ENCODE results near the gene CT55. TPM values are rescaled to one million over a fixed set of nuclear protein-coding genes. Genes with fewer than 3 reads are reported as not detected.
"Not testable (repeated sequence)": the region's sequence is repeated elsewhere in the genome, so short reads cannot be mapped to it uniquely, and the experiment has no call there.

CT55 gene
- total and polyA plus RNA-seq, 2 of the 4 experiments (the other 2 are of a cell fraction) = not detected

DNA sequence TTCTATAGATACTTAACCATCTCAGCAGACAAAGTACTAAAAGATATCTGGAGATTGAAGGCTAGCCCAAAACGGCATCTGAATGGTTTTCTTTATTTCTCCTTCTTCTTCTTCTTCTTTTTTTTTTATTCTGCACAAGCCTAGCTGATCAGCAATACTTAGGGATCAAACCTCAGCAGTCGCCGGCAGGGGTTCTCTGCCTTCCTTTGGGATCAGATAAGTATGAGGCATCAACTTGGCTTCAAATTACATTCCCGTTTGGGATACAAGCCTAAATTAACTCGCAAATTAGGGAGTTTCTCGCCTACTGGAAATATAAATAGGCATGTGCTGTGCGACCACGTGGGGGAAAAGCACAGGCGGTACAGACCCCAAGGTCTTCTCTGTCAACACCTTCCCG lies 730 bp downstream of the CT55 start:
- Histone ChIP-seq H2BK20ac (ENCODE audit: low read depth, low read length) (no peak overlapping the region), H3K79me1 (ENCODE audit: low read depth in 1 of 2, low read length in 2 of 2) (no peaks in the 10 kb centered on the region), H4K5ac (ENCODE audit: low read depth, low read length) (no peak overlapping the region), H2BK120ac (ENCODE audit: low read depth, low read length) (no peak overlapping the region), H2BK5ac (ENCODE audit: low read depth, low read length, poor library complexity, severe bottlenecking) (no peak overlapping the region), H4K91ac (ENCODE audit: insufficient read depth, low read depth, low read length) (no peak overlapping the region), H3K23ac (ENCODE audit: low read depth, low read length) (no peak overlapping the region), H2BK15ac (ENCODE audit: low read depth, low read length) (no peak overlapping the region), H4K8ac (ENCODE audit: low read depth in 2 of 2, low read length in 2 of 2) (no peak overlapping the region), H2AK5ac (ENCODE audit: low read depth, low read length) (no peak overlapping the region), H3K18ac (ENCODE audit: low read depth, low read length) (no peak overlapping the region), H3K4me3 (ENCODE audit: insufficient read depth, low read depth, low read length) (no peak overlapping the region), H3K27ac (ENCODE audit: insufficient read depth, low read length) (no peak overlapping the region), H3K4me2 (ENCODE audit: low read depth, low read length) (no peak overlapping the region), H3K27me3 (ENCODE audit: control insufficient read depth, insufficient read depth, low read length) (no peaks in the 10 kb centered on the region; the same call in 1 of the 2 replicates), H2AFZ (replicated peaks; ENCODE audit: low read length, poor library complexity) (no peak overlapping the region), H3K9ac (ENCODE audit: low read depth, low read length) (no peak overlapping the region), H3K4me1 (ENCODE audit: control insufficient read depth, insufficient read depth, low read length) (no peaks in the 10 kb centered on the region), H3K36me3 (ENCODE audit: control insufficient read depth, insufficient read depth, low read length) (no peaks in the 10 kb centered on the region), H3K9me1 (ENCODE audit: insufficient read depth, low read length) (no peaks in the 10 kb centered on the region), H3K14ac (replicated peaks; ENCODE audit: low read depth, low read length) (no peak overlapping the region), H4K20me1 (ENCODE audit: insufficient read depth, low read length) (no peaks in the 10 kb centered on the region), H3K4ac (ENCODE audit: low read depth, low read length) (no peak overlapping the region), H2AK9ac (replicated peaks; ENCODE audit: low read depth, low read length, poor library complexity) (no peak overlapping the region), H3K56ac (ENCODE audit: extremely low read depth, insufficient read depth, low read length) (no peak overlapping the region), H3K9me3 (ENCODE audit: control insufficient read depth, insufficient read depth, low read length) (no peaks in the 10 kb centered on the region)
- BruUV-seq (replicated peaks) = no TSS peak
- dilution Hi-C loops (cut with HindIII; ENCODE audit: low sequenced_read_pairs, unreplicated experiment) = no loop called here
- intact Hi-C loops (cut with micrococcal nuclease) = no loop called here
- DNase-seq (no peak), ATAC-seq (ENCODE audit: low read depth) (no peak)
- CTCF ChIA-PET = no interaction called here
- POLR2A ChIA-PET (ENCODE audit: unreplicated experiment) = no interaction called here
- no peak for TF ChIP-seq RCOR1 (IDR thresholded peaks at IDR 0.05; ENCODE audit: insufficient replicate concordance, low read length)
- WGBS, 2 experiments (ENCODE audit: extremely low coverage in 2 of 2, insufficient read length in 1 of 2) = no CpG with 5 or more reads among the region's 10 CpGs
- in situ Hi-C loops (cut with MboI; ENCODE audit: low sequenced_read_pairs) = no loop called here

DNA sequence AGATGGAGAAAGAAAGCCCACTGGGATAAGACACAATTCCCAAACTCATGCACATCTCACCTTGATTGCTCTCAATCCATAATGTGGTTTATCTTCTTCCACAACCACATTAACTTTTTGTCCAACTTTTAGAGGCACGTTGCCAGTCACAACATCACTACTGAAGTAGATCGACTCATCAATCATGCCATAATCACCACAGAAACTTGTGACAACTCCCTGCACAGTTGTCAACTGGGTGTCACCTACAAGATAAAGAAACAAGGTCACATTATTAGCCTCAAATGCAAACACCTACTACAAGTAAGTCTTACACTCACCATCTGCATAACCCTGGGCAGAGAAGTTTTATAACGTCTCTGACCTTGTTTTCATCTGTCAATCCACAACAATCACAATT lies 1.7 kb downstream of the CT55 start:
- H3K9ac ChIP-seq (ENCODE audit: low read depth, low read length); H3K4me3 ChIP-seq (ENCODE audit: insufficient read depth, low read depth, low read length); BruUV-seq (replicated peaks); H3K14ac ChIP-seq (replicated peaks; ENCODE audit: low read depth, low read length); in situ Hi-C loops (cut with MboI; ENCODE audit: low sequenced_read_pairs); CTCF ChIA-PET; DNase-seq; H2AK5ac ChIP-seq (ENCODE audit: low read depth, low read length); H3K27ac ChIP-seq (ENCODE audit: insufficient read depth, low read length); H4K5ac ChIP-seq (ENCODE audit: low read depth, low read length); H3K56ac ChIP-seq (ENCODE audit: extremely low read depth, insufficient read depth, low read length); intact Hi-C loops (cut with micrococcal nuclease); ATAC-seq (ENCODE audit: low read depth); POLR2A ChIA-PET (ENCODE audit: unreplicated experiment); H3K36me3 ChIP-seq (ENCODE audit: control insufficient read depth, insufficient read depth, low read length); H3K4me2 ChIP-seq (ENCODE audit: low read depth, low read length); H3K27me3 ChIP-seq (ENCODE audit: control insufficient read depth, insufficient read depth, low read length); H3K4ac ChIP-seq (ENCODE audit: low read depth, low read length); H3K23ac ChIP-seq (ENCODE audit: low read depth, low read length); H2BK15ac ChIP-seq (ENCODE audit: low read depth, low read length); H3K9me3 ChIP-seq (ENCODE audit: control insufficient read depth, insufficient read depth, low read length); H3K18ac ChIP-seq (ENCODE audit: low read depth, low read length); H3K4me1 ChIP-seq (ENCODE audit: control insufficient read depth, insufficient read depth, low read length); H2BK120ac ChIP-seq (ENCODE audit: low read depth, low read length); dilution Hi-C loops (cut with HindIII; ENCODE audit: low sequenced_read_pairs, unreplicated experiment); H2BK5ac ChIP-seq (ENCODE audit: low read depth, low read length, poor library complexity, severe bottlenecking); H2AFZ ChIP-seq (replicated peaks; ENCODE audit: low read length, poor library complexity); H2AK9ac ChIP-seq (replicated peaks; ENCODE audit: low read depth, low read length, poor library complexity); H4K20me1 ChIP-seq (ENCODE audit: insufficient read depth, low read length); H3K9me1 ChIP-seq (ENCODE audit: insufficient read depth, low read length); H4K91ac ChIP-seq (ENCODE audit: insufficient read depth, low read depth, low read length); H2BK20ac ChIP-seq (ENCODE audit: low read depth, low read length); H4K8ac ChIP-seq (ENCODE audit: low read depth in 2 of 2, low read length in 2 of 2); H3K79me1 ChIP-seq (ENCODE audit: low read depth in 1 of 2, low read length in 2 of 2): not testable (repeated sequence)
- WGBS, 2 experiments (ENCODE audit: extremely low coverage in 2 of 2, insufficient read length in 1 of 2) = 20% methylated on average over 1 of the region's 3 CpGs; no CpG with 5 or more reads in 1 of the 2 experiments

Data from IMR-90 (cell line).